ENCODE data around the gene SLC41A1. TPM values are rescaled to one million over a fixed set of nuclear protein-coding genes. Genes with fewer than 3 reads are reported as not detected.

Gene SLC41A1
- total RNA-seq, 2 donors from 2014 or later = 17.1 to 32.8 TPM

DNA sequence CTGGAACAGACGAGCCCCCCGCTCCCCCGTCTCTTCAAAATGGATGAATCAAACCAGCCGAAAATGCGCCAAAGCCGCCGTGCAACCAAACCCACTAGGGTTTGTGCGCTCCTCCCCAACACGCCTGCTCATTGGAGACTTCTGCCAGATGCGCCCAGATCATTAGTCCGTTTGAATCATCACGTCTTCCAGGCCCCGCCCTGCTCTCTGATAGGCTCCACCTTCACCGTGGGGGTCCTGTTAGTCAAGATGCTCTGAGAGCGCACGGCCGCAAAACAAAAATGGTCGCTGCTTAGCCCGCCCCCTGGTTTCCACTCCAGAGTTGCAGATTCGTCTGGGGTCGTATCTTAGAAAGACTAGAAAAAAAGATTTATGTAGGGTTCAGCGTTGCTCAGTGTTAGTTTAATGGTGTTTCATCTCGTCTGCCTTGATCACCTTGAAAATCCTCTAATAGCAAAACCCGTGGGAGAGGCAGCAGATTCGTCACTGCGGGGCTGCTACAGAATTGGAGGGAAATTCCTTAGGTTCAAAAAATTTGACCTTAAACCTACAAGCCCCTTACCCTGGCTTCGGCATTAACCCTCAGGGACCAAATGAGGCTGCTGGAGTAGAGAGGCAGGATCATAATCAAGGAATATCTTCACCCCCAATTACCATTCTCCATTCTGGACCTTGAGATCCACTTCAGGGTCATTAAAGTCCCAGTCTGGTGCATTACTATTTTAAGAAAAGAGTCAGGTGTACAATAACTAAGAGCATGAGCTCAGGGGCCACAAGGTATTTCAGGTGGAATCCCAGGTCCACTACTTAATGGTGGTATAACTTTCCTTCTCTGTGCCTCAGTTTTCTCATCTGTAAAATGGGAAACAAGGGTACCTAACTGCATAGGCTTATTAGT, 62.6 kb downstream of the SLC41A1 start, which contains the start of gene NUCKS1:
Gene NUCKS1 (minus strand): TSS at position 45 of the 898 bp plus-strand sequence. CDS start 209 bp downstream, outside the sequence.
- peak within 1 kb of the TSS; percentile 99 for H3K27ac Mint-ChIP-seq
- TF ChIP-seq CTCF (conservative IDR thresholded peaks at IDR 0.05) = peak; percentile 45
- DNase-seq = peak; percentile 99
- 0% methylated on average over 20 to 27 of the region's 27 CpGs for WGBS, 2 experiments (ENCODE audit: insufficient coverage in 1 of 2, insufficient read length in 1 of 2)
- no peaks in the 10 kb centered on the region for H3K9me3 Mint-ChIP-seq
- peaks cover 27% of the 10 kb centered on the region for H3K36me3 ChIP-seq (ENCODE audit: control insufficient read depth, insufficient read depth, low read length)
- H3K36me3 Mint-ChIP-seq (ENCODE audit: low read depth) = peaks cover 6% of the 10 kb centered on the region
- H3K27me3 Mint-ChIP-seq (ENCODE audit: insufficient read depth) = no peaks in the 10 kb centered on the region
- peak within 1 kb of the TSS; percentile 98 for H3K4me3 ChIP-seq (ENCODE audit: low read length)
- no peaks in the 10 kb centered on the region for H3K9me3 ChIP-seq (ENCODE audit: control insufficient read depth, low read length)
- peak within 1 kb of the TSS; percentile 87 for H3K9ac ChIP-seq (ENCODE audit: extremely low read depth, low read length, poor library complexity, severe bottlenecking)
- H3K27ac ChIP-seq (ENCODE audit: low read depth, low read length) = peak within 1 kb of the TSS; percentile 94
- H3K4me3 Mint-ChIP-seq = peak within 1 kb of the TSS; percentile 89
- H3K4me1 ChIP-seq (ENCODE audit: control insufficient read depth, insufficient read depth, low read length) = no peaks in the 10 kb centered on the region
- peaks cover 20% of the 10 kb centered on the region for H3K4me1 Mint-ChIP-seq
- no peaks in the 10 kb centered on the region for H3K27me3 ChIP-seq (ENCODE audit: control insufficient read depth, insufficient read depth, low read length, poor library complexity, severe bottlenecking)

GRCh38 chr1:205749234-205750137, 63.5 kb downstream of the SLC41A1 start:
- Mint-ChIP-seq H3K27ac (peak overlapping the region; percentile 99), H3K9me3 (no peaks in the 10 kb centered on the region), H3K4me3 (peak overlapping the region; percentile 89), H3K36me3 (ENCODE audit: low read depth) (peaks cover 6% of the 10 kb centered on the region), H3K27me3 (ENCODE audit: insufficient read depth) (no peaks in the 10 kb centered on the region), H3K4me1 (peaks cover 17% of the 10 kb centered on the region)
- Histone ChIP-seq H3K36me3 (ENCODE audit: control insufficient read depth, insufficient read depth, low read length) (peaks cover 27% of the 10 kb centered on the region), H3K27me3 (ENCODE audit: control insufficient read depth, insufficient read depth, low read length, poor library complexity, severe bottlenecking) (no peaks in the 10 kb centered on the region), H3K27ac (ENCODE audit: low read depth, low read length) (peak overlapping the region; percentile 94), H3K4me1 (ENCODE audit: control insufficient read depth, insufficient read depth, low read length) (no peaks in the 10 kb centered on the region), H3K9ac (ENCODE audit: extremely low read depth, low read length, poor library complexity, severe bottlenecking) (peak overlapping the region; percentile 87), H3K9me3 (ENCODE audit: control insufficient read depth, low read length) (no peaks in the 10 kb centered on the region), H3K4me3 (ENCODE audit: low read length) (peak overlapping the region; percentile 98)
- 0% methylated on average over 2 to 77 of the region's 81 CpGs for WGBS, 2 experiments (ENCODE audit: insufficient coverage in 1 of 2, insufficient read length in 1 of 2)
- TF ChIP-seq CTCF (conservative IDR thresholded peaks at IDR 0.05) = peak; percentile 12
- peak; percentile 98 for DNase-seq
